ENCODE measurements around the gene TMEM94.

DNA sequence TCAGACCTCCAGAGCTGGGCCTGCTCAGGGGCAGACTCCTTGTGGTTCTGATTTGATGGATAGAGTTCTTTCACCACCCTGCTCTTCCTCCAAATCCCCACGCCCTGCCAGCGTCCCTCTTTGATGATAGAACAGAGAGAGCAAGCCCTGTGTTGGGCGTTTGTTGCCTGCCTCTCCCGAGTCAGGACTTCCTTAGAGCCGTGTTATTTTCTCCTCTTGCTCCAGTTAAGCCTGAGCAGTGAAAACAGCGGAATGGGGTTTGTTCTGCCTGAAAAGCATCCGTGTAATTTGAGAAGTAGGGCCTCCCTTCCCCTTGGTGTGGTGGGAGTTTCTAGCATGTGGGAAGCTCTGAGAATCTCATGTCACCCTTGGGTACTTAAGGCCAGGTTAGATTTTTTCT lies 22.1 kb downstream of the TMEM94 start:
- TF ChIP-seq POLR2A (IDR thresholded peaks at IDR 0.05) (no peak), EP300 (IDR thresholded peaks at IDR 0.05) (no peak), POLR2AphosphoS5 (IDR thresholded peaks at IDR 0.05) (no peak)
- TF ChIP-seq, protein P1, sequence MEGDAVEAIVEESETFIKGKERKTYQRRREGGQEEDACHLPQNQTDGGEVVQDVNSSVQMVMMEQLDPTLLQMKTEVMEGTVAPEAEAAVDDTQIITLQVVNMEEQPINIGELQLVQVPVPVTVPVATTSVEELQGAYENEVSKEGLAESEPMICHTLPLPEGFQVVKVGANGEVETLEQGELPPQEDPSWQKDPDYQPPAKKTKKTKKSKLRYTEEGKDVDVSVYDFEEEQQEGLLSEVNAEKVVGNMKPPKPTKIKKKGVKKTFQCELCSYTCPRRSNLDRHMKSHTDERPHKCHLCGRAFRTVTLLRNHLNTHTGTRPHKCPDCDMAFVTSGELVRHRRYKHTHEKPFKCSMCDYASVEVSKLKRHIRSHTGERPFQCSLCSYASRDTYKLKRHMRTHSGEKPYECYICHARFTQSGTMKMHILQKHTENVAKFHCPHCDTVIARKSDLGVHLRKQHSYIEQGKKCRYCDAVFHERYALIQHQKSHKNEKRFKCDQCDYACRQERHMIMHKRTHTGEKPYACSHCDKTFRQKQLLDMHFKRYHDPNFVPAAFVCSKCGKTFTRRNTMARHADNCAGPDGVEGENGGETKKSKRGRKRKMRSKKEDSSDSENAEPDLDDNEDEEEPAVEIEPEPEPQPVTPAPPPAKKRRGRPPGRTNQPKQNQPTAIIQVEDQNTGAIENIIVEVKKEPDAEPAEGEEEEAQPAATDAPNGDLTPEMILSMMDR (IDR thresholded peaks at IDR 0.05): no peak

Measured in gastroesophageal sphincter (tissue), 3 donors.